HepG2 (cell line): ENCODE measurements around the gene ADGRL1. TPM values are rescaled to one million over a fixed set of nuclear protein-coding genes. Genes with fewer than 3 reads are reported as not detected.

Experiments
- HIVEP1 ChIP-seq: sonication (generic); formaldehyde crosslinking; IDR thresholded peaks from 2 replicates; pipeline ENCODE4 v1.4.0; 2020; ENCODE audit warnings: mild to moderate bottlenecking, missing genetic modification reagents
- MAZ ChIP-seq, 2 experiments: sonication (generic) in 1 of 2; formaldehyde crosslinking in 1 of 2; IDR thresholded peaks; 2 replicates each; pipeline versions ENCODE4 v1.5.0 to v1.6.1; 2012 to 2020; ENCODE audit warnings: low read depth in 2 of 2, mild to moderate bottlenecking in 2 of 2, borderline replicate concordance in 1 of 2, improper control_type of control experiment in 1 of 2, low read length in 1 of 2, missing genetic modification reagents in 1 of 2, moderate library complexity in 1 of 2
- NFE2L1 ChIP-seq: sonication (generic); formaldehyde crosslinking; IDR thresholded peaks from 2 replicates; pipeline ENCODE4 v1.4.0; 2020; ENCODE audit warnings: missing genetic modification reagents, mild to moderate bottlenecking, borderline replicate concordance
- RELA ChIP-seq: sonication (generic); formaldehyde crosslinking; IDR thresholded peaks from 2 replicates; pipeline ENCODE4 v1.4.0; 2020; ENCODE audit warnings: missing genetic modification reagents
- SALL1 ChIP-seq: sonication (generic); formaldehyde crosslinking; IDR thresholded peaks from 2 replicates; pipeline ENCODE4 v1.8.0; 2022; ENCODE audit warnings: mild to moderate bottlenecking, missing genetic modification reagents
- THAP11 ChIP-seq: IDR thresholded peaks from 2 replicates; pipeline ENCODE4 v1.6.1; 2016; ENCODE audit warnings: missing biosample characterization, missing genetic modification reagents
- XRCC5 ChIP-seq: fragments of 200-400 bp; formaldehyde crosslinking; optimal IDR thresholded peaks from 2 replicates; pipeline ENCODE3; 2017; ENCODE audit warnings: mild to moderate bottlenecking, low read length
- YEATS2 ChIP-seq: sonication (generic); formaldehyde crosslinking; IDR thresholded peaks from 2 replicates; pipeline ENCODE4 v1.4.0; 2020; ENCODE audit warnings: missing genetic modification reagents, borderline replicate concordance
- polyA plus RNA-seq, 8 experiments: library from polyadenylated mRNA; depleted of rRNA in 3 of 8; stranded (reverse) in 7 of 8; unstranded in 1 of 8; fragments of >200 nt; fragmentation: Illumina TruSeq in 4 of 8; extraction: Trizol in 4 of 8; gene quantifications; 2 replicates each; pipeline versions ENCODE4 v1.2.1 to v1.2.3, GENCODE V29; 2011 to 2016; ENCODE audit warnings: low read depth in 4 of 8, missing spikeins in 1 of 8, mixed read lengths in 1 of 8; ENCODE audit not compliant: insufficient read depth in 1 of 8
- total RNA-seq, 5 experiments: library from RNA; depleted of rRNA; stranded (reverse); fragments of >200 nt; fragmentation: Illumina TruSeq; extraction: Trizol; gene quantifications; 2 replicates each; pipeline ENCODE4 v1.2.3, GENCODE V29; 2016; ENCODE audit warnings: low read depth in 1 of 5
- TF ChIP-seq, protein P1 (sequence below): sonication (generic); formaldehyde crosslinking; IDR thresholded peaks from 2 replicates; pipeline ENCODE4 v1.5.1; 2020; ENCODE audit warnings: mild to moderate bottlenecking, missing genetic modification reagents, moderate library complexity
- TF ChIP-seq, protein P2 (sequence below): sonication (generic); formaldehyde crosslinking; IDR thresholded peaks from 2 replicates; pipeline ENCODE4 v1.4.0; 2020; ENCODE audit warnings: mild to moderate bottlenecking, missing genetic modification reagents
- TF ChIP-seq, protein P3 (sequence below): sonication (generic); formaldehyde crosslinking; IDR thresholded peaks from 2 replicates; pipeline ENCODE4 v1.4.0; 2020; ENCODE audit warnings: missing genetic modification reagents
- TF ChIP-seq, protein P4 (sequence below): sonication (generic); formaldehyde crosslinking; IDR thresholded peaks from 2 replicates; pipeline ENCODE4 v1.5.0; 2020; ENCODE audit warnings: missing genetic modification reagents
- TF ChIP-seq, protein P5 (sequence below): IDR thresholded peaks from 2 replicates; pipeline ENCODE4 v1.6.1; 2012; ENCODE audit warnings: inconsistent platforms
- TF ChIP-seq, protein P6 (sequence below): sonication (generic); formaldehyde crosslinking; IDR thresholded peaks from 2 replicates; pipeline ENCODE4 v1.8.1; 2023; ENCODE audit warnings: missing genetic modification reagents, inconsistent platforms, borderline replicate concordance

ADGRL1 gene
- total and polyA plus RNA-seq, 2 of the 13 experiments (the other 11 are each of a cell fraction or from before 2014, with no cell fraction given), result 0.49 to 1.7 TPM

DNA sequence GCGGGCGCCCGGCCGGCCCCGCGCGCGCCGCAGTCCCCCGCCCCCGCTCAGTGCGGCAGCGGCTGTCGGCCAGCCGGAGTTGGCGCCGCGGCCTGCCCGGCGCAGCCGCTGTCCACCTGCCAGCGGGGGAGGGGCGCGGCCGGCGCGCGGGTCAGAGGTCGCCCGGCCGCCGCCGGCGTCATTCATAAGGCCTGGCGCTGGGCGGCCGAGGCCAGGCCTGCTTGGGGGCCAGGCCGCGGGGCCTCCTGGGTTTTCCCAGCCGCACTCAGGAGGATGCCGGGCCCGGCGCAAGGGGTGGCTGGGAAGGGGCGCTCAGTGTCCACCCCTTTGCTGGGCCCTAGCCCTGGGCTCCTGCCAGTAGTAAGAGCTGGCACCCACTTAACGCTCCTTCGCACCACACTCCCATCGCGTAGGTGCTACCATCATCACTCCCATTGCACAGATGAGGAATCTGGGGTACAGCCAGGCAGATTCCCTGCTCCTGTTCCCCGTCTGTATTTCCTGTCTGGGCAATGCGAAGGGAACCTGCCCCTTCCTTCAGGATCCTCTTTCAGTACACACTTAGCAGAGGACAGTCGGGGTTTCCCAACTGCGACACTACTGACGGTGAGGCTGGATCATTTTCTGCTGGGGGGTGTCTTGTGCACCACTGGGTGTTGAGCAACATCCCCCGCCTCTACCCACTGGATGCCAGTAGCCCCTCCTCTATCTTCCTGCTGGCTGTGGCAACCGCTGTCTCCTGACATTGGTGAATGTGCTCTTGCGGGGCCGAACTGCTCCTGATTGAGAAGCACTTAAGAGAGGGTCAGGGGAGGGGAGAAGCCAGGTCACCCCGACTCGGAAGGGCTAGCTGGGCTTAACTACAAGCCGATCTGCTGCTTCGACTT, 87.6 kb downstream of the ADGRL1 start (continued):
- TF ChIP-seq, protein P1, sequence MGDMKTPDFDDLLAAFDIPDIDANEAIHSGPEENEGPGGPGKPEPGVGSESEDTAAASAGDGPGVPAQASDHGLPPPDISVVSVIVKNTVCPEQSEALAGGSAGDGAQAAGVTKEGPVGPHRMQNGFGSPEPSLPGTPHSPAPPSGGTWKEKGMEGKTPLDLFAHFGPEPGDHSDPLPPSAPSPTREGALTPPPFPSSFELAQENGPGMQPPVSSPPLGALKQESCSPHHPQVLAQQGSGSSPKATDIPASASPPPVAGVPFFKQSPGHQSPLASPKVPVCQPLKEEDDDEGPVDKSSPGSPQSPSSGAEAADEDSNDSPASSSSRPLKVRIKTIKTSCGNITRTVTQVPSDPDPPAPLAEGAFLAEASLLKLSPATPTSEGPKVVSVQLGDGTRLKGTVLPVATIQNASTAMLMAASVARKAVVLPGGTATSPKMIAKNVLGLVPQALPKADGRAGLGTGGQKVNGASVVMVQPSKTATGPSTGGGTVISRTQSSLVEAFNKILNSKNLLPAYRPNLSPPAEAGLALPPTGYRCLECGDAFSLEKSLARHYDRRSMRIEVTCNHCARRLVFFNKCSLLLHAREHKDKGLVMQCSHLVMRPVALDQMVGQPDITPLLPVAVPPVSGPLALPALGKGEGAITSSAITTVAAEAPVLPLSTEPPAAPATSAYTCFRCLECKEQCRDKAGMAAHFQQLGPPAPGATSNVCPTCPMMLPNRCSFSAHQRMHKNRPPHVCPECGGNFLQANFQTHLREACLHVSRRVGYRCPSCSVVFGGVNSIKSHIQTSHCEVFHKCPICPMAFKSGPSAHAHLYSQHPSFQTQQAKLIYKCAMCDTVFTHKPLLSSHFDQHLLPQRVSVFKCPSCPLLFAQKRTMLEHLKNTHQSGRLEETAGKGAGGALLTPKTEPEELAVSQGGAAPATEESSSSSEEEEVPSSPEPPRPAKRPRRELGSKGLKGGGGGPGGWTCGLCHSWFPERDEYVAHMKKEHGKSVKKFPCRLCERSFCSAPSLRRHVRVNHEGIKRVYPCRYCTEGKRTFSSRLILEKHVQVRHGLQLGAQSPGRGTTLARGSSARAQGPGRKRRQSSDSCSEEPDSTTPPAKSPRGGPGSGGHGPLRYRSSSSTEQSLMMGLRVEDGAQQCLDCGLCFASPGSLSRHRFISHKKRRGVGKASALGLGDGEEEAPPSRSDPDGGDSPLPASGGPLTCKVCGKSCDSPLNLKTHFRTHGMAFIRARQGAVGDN (CRISPR knock-in tag), result peak; percentile 90
- TF ChIP-seq YEATS2 (peak; percentile 57; the same call in 1 of the 2 replicates), RELA (CRISPR knock-in tag) (0 out of 2 replicates have a peak, but pooled peaks have one; percentile 13), NFE2L1 (CRISPR knock-in tag) (0 out of 2 replicates have a peak, but pooled peaks have one; percentile 31), SALL1 (CRISPR knock-in tag) (peak; percentile 42), THAP11 (peak; percentile 40; the same call in 1 of the 2 replicates), XRCC5 (peak; percentile 63), HIVEP1 (CRISPR knock-in tag) (peak; percentile 77; the same call in 1 of the 2 replicates), MAZ (IDR thresholded peaks at IDR 0.05; ENCODE audit: borderline replicate concordance, low read depth, low read length) (no peak; the same call in 1 of the 2 replicates), MAZ (CRISPR knock-in tag; IDR thresholded peaks at IDR 0.05; ENCODE audit: low read depth) (peak; percentile 37; the same call in 1 of the 2 replicates)
- TF ChIP-seq, protein P2, sequence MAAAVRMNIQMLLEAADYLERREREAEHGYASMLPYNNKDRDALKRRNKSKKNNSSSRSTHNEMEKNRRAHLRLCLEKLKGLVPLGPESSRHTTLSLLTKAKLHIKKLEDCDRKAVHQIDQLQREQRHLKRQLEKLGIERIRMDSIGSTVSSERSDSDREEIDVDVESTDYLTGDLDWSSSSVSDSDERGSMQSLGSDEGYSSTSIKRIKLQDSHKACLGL (CRISPR knock-in tag), result peak; percentile 49; the same call in 1 of the 2 replicates
- TF ChIP-seq, protein P3, sequence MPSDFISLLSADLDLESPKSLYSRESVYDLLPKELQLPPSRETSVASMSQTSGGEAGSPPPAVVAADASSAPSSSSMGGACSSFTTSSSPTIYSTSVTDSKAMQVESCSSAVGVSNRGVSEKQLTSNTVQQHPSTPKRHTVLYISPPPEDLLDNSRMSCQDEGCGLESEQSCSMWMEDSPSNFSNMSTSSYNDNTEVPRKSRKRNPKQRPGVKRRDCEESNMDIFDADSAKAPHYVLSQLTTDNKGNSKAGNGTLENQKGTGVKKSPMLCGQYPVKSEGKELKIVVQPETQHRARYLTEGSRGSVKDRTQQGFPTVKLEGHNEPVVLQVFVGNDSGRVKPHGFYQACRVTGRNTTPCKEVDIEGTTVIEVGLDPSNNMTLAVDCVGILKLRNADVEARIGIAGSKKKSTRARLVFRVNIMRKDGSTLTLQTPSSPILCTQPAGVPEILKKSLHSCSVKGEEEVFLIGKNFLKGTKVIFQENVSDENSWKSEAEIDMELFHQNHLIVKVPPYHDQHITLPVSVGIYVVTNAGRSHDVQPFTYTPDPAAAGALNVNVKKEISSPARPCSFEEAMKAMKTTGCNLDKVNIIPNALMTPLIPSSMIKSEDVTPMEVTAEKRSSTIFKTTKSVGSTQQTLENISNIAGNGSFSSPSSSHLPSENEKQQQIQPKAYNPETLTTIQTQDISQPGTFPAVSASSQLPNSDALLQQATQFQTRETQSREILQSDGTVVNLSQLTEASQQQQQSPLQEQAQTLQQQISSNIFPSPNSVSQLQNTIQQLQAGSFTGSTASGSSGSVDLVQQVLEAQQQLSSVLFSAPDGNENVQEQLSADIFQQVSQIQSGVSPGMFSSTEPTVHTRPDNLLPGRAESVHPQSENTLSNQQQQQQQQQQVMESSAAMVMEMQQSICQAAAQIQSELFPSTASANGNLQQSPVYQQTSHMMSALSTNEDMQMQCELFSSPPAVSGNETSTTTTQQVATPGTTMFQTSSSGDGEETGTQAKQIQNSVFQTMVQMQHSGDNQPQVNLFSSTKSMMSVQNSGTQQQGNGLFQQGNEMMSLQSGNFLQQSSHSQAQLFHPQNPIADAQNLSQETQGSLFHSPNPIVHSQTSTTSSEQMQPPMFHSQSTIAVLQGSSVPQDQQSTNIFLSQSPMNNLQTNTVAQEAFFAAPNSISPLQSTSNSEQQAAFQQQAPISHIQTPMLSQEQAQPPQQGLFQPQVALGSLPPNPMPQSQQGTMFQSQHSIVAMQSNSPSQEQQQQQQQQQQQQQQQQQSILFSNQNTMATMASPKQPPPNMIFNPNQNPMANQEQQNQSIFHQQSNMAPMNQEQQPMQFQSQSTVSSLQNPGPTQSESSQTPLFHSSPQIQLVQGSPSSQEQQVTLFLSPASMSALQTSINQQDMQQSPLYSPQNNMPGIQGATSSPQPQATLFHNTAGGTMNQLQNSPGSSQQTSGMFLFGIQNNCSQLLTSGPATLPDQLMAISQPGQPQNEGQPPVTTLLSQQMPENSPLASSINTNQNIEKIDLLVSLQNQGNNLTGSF (CRISPR knock-in tag), result peak; percentile 29; the same call in 1 of the 2 replicates
- TF ChIP-seq, protein P4, sequence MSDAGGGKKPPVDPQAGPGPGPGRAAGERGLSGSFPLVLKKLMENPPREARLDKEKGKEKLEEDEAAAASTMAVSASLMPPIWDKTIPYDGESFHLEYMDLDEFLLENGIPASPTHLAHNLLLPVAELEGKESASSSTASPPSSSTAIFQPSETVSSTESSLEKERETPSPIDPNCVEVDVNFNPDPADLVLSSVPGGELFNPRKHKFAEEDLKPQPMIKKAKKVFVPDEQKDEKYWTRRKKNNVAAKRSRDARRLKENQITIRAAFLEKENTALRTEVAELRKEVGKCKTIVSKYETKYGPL, result no peak
- TF ChIP-seq, protein P5, sequence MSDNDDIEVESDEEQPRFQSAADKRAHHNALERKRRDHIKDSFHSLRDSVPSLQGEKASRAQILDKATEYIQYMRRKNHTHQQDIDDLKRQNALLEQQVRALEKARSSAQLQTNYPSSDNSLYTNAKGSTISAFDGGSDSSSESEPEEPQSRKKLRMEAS, result peak; percentile 61
- TF ChIP-seq, protein P6, sequence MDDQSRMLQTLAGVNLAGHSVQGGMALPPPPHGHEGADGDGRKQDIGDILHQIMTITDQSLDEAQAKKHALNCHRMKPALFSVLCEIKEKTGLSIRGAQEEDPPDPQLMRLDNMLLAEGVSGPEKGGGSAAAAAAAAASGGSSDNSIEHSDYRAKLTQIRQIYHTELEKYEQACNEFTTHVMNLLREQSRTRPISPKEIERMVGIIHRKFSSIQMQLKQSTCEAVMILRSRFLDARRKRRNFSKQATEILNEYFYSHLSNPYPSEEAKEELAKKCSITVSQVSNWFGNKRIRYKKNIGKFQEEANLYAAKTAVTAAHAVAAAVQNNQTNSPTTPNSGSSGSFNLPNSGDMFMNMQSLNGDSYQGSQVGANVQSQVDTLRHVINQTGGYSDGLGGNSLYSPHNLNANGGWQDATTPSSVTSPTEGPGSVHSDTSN, result no peak
